Natural killer cell treated with Interleukin-12 subunit alpha and Interleukin-12 subunit beta and Interleukin-15 and Interleukin-18, amount 100 ng/mL, for 72 hours (primary cell): ENCODE measurements around the gene MGLL. TPM values are rescaled to one million over a fixed set of nuclear protein-coding genes. Genes with fewer than 3 reads are reported as not detected.

Source experiments
- ATAC-seq, 2 donors: fragments of 150-1000 bp; cut with Tn5 transposase in 1 of 2; sonication (Bioruptor Pico), chemical (Tn5 transposase) in 1 of 2; 2 replicates each; pipeline ENCODE4 v1.10.0; 2021
- DNase-seq: peaks from one replicate; pipeline ENCODE4 v3.0.0; 2022; ENCODE audit warnings: low spot score
- H3K27ac Mint-ChIP-seq, 2 donors: 1 replicate in 1 of 2; 2 replicates in 1 of 2; pipeline ENCODE4 v1.8.0; 2022; ENCODE audit warnings: mixed read lengths in 2 of 2, mild to moderate bottlenecking in 1 of 2, moderate library complexity in 1 of 2
- H3K27me3 Mint-ChIP-seq, 2 donors: 1 replicate in 1 of 2; 2 replicates in 1 of 2; pipeline ENCODE4 v1.8.0; 2022; ENCODE audit warnings: mixed read lengths in 2 of 2
- H3K36me3 Mint-ChIP-seq: one replicate; pipeline ENCODE4 v1.8.0; 2022; ENCODE audit warnings: mixed read lengths
- H3K4me1 Mint-ChIP-seq, 2 donors: 1 replicate in 1 of 2; 2 replicates in 1 of 2; pipeline ENCODE4 v1.8.0; 2022; ENCODE audit warnings: low read depth in 2 of 2, mixed read lengths in 2 of 2, mild to moderate bottlenecking in 1 of 2
- H3K4me3 Mint-ChIP-seq: one replicate; pipeline ENCODE4 v1.8.0; 2022; ENCODE audit warnings: mixed read lengths
- H3K9me3 Mint-ChIP-seq: 2 replicates; pipeline ENCODE4 v1.8.0; 2022; ENCODE audit warnings: mixed read lengths
- total RNA-seq, 2 donors: library from RNA; stranded (reverse); gene quantifications; one replicate each; pipeline ENCODE4 v1.2.3, GENCODE V29; 2022

Gene MGLL
- 1 to 10 TPM; 2.1 to 3.2 TPM for total RNA-seq

GRCh38 chr3:127822041-127822681 is at the start of gene MGLL:
MGLL (minus strand) TSS chr3:127822515; CDS start chr3:127822318, 197 bp downstream.
- Mint-ChIP-seq H3K4me3 (peak within 1 kb of the TSS; percentile 80), H3K9me3 (no peaks in the 10 kb centered on the region), H3K4me1 (peaks cover 6 to 12% of the 10 kb centered on the region in 2 donors), H3K36me3 (no peaks in the 10 kb centered on the region), H3K27ac (no peak within 1 kb of the TSS), H3K27me3 (peaks cover 26 to 37% of the 10 kb centered on the region in 2 donors)
- DNase-seq (no peak), ATAC-seq (peak in 1 of 2 donors; percentile 3)

GRCh38 chr3:127870156-127870555 is 47.8 kb upstream of the MGLL start:
- no peak for DNase-seq
- H3K27ac Mint-ChIP-seq, result no peak overlapping the region
- no peak overlapping the region for H3K4me3 Mint-ChIP-seq
- no peaks in the 10 kb centered on the region for H3K4me1 Mint-ChIP-seq
- H3K9me3 Mint-ChIP-seq, result no peaks in the 10 kb centered on the region
- H3K36me3 Mint-ChIP-seq, result no peaks in the 10 kb centered on the region
- no peak for ATAC-seq
- peaks cover 9 to 15% of the 10 kb centered on the region in 2 donors for H3K27me3 Mint-ChIP-seq

GRCh38 chr3:127867986-127868385 is 45.7 kb upstream of the MGLL start:
- Mint-ChIP-seq H3K27ac (no peak overlapping the region), H3K36me3 (no peaks in the 10 kb centered on the region), H3K4me3 (no peak overlapping the region), H3K27me3 (peaks cover 9 to 18% of the 10 kb centered on the region in 2 donors), H3K9me3 (no peaks in the 10 kb centered on the region), H3K4me1 (no peaks in the 10 kb centered on the region)
- DNase-seq, result no peak
- ATAC-seq, result no peak

GRCh38 chr3:127867412-127867811 is 45.1 kb upstream of the MGLL start:
- Mint-ChIP-seq H3K9me3 (no peaks in the 10 kb centered on the region), H3K36me3 (no peaks in the 10 kb centered on the region), H3K27me3 (peaks cover 9 to 18% of the 10 kb centered on the region in 2 donors), H3K4me3 (no peak overlapping the region), H3K27ac (no peak overlapping the region), H3K4me1 (no peaks in the 10 kb centered on the region)
- DNase-seq (no peak), ATAC-seq (no peak)

GRCh38 chr3:127865941-127866340 is 43.6 kb upstream of the MGLL start:
- no peak overlapping the region for H3K27ac Mint-ChIP-seq
- peaks cover 6 to 18% of the 10 kb centered on the region in 2 donors for H3K27me3 Mint-ChIP-seq
- DNase-seq, result no peak
- H3K9me3 Mint-ChIP-seq, result no peaks in the 10 kb centered on the region
- no peaks in the 10 kb centered on the region for H3K4me1 Mint-ChIP-seq
- no peak for ATAC-seq
- H3K4me3 Mint-ChIP-seq, result no peak overlapping the region
- H3K36me3 Mint-ChIP-seq, result no peaks in the 10 kb centered on the region

- no peaks in the 10 kb centered on the region for H3K9me3 Mint-ChIP-seq
- no peak overlapping the region for H3K27ac Mint-ChIP-seq
- DNase-seq, result no peak
- no peak for ATAC-seq
- no peaks in the 10 kb centered on the region for H3K36me3 Mint-ChIP-seq
- no peaks in the 10 kb centered on the region for H3K4me1 Mint-ChIP-seq
- no peak overlapping the region for H3K4me3 Mint-ChIP-seq
- H3K27me3 Mint-ChIP-seq, result peaks cover 0 to 4% of the 10 kb centered on the region in 2 donors
These were observed 37.9 kb upstream of the MGLL start for GRCh38 chr3:127860211-127860696.

- no peak for ATAC-seq
- no peak for DNase-seq
- Mint-ChIP-seq H3K36me3 (no peaks in the 10 kb centered on the region), H3K4me3 (no peak overlapping the region), H3K27ac (no peak overlapping the region), H3K9me3 (no peaks in the 10 kb centered on the region), H3K27me3 (peaks cover 0 to 2% of the 10 kb centered on the region in 2 donors), H3K4me1 (no peaks in the 10 kb centered on the region)
These were observed 37.4 kb upstream of the MGLL start for GRCh38 chr3:127859730-127860129.

- ATAC-seq (no peak), DNase-seq (no peak)
- Mint-ChIP-seq H3K4me1 (no peaks in the 10 kb centered on the region), H3K9me3 (no peaks in the 10 kb centered on the region), H3K27me3 (peaks cover 2 to 6% of the 10 kb centered on the region in 2 donors), H3K36me3 (no peaks in the 10 kb centered on the region), H3K27ac (no peak overlapping the region), H3K4me3 (no peak overlapping the region)
These were observed 36.6 kb upstream of the MGLL start for GRCh38 chr3:127858937-127859336.

GRCh38 chr3:127858521-127858920 is 36.2 kb upstream of the MGLL start:
- no peak overlapping the region for H3K27ac Mint-ChIP-seq

GRCh38 chr3:127857333-127857732 is 35.0 kb upstream of the MGLL start:
- H3K27me3 Mint-ChIP-seq, result peaks cover 6 to 7% of the 10 kb centered on the region in 2 donors
- H3K9me3 Mint-ChIP-seq, result no peaks in the 10 kb centered on the region
- DNase-seq, result no peak
- H3K4me3 Mint-ChIP-seq, result no peak overlapping the region
- no peak overlapping the region for H3K27ac Mint-ChIP-seq
- no peaks in the 10 kb centered on the region for H3K4me1 Mint-ChIP-seq
- no peaks in the 10 kb centered on the region for H3K36me3 Mint-ChIP-seq
- ATAC-seq, result no peak

More at GRCh38 chr3:127858521-127858920, 36.2 kb upstream of the MGLL start:
- Mint-ChIP-seq H3K4me1 (no peaks in the 10 kb centered on the region), H3K4me3 (no peak overlapping the region), H3K9me3 (no peaks in the 10 kb centered on the region), H3K36me3 (no peaks in the 10 kb centered on the region), H3K27me3 (peaks cover 6% of the 10 kb centered on the region in 2 donors)
- ATAC-seq, result no peak
- DNase-seq, result no peak

GRCh38 chr3:127856801-127857200 is 34.5 kb upstream of the MGLL start:
- H3K4me3 Mint-ChIP-seq, result no peak overlapping the region
- H3K9me3 Mint-ChIP-seq, result no peaks in the 10 kb centered on the region
- ATAC-seq, result peak in 1 of 2 donors; percentile 17
- H3K36me3 Mint-ChIP-seq, result no peaks in the 10 kb centered on the region
- peaks cover 6 to 7% of the 10 kb centered on the region in 2 donors for H3K27me3 Mint-ChIP-seq
- DNase-seq, result no peak
- no peak overlapping the region for H3K27ac Mint-ChIP-seq
- no peaks in the 10 kb centered on the region for H3K4me1 Mint-ChIP-seq

GRCh38 chr3:127855246-127855645 is 32.9 kb upstream of the MGLL start:
- peaks cover 6 to 7% of the 10 kb centered on the region in 2 donors for H3K27me3 Mint-ChIP-seq
- H3K27ac Mint-ChIP-seq, result no peak overlapping the region
- H3K4me3 Mint-ChIP-seq, result no peak overlapping the region
- no peak for DNase-seq
- no peaks in the 10 kb centered on the region for H3K4me1 Mint-ChIP-seq
- no peaks in the 10 kb centered on the region for H3K36me3 Mint-ChIP-seq
- no peak for ATAC-seq
- no peaks in the 10 kb centered on the region for H3K9me3 Mint-ChIP-seq

- Mint-ChIP-seq H3K4me1 (no peaks in the 10 kb centered on the region), H3K4me3 (no peak overlapping the region), H3K27me3 (peaks cover 8% of the 10 kb centered on the region in 2 donors)
These were observed 31.4 kb upstream of the MGLL start for GRCh38 chr3:127853681-127854080.

GRCh38 chr3:127851899-127852298 is 29.6 kb upstream of the MGLL start:
- DNase-seq, result no peak
- Mint-ChIP-seq H3K4me3 (no peak overlapping the region), H3K9me3 (no peaks in the 10 kb centered on the region), H3K36me3 (no peaks in the 10 kb centered on the region), H3K4me1 (no peaks in the 10 kb centered on the region), H3K27ac (no peak overlapping the region), H3K27me3 (peaks cover 10 to 13% of the 10 kb centered on the region in 2 donors)
- no peak for ATAC-seq

More at GRCh38 chr3:127853681-127854080, 31.4 kb upstream of the MGLL start:
- H3K9me3 Mint-ChIP-seq, result no peaks in the 10 kb centered on the region
- DNase-seq (no peak), ATAC-seq (no peak)
- H3K27ac Mint-ChIP-seq, result no peak overlapping the region
- H3K36me3 Mint-ChIP-seq, result no peaks in the 10 kb centered on the region
